CD4-positive, CD25-positive, alpha-beta regulatory T cell (primary cell): ENCODE data around the gene SVIP. TPM values are rescaled to one million over a fixed set of nuclear protein-coding genes. Genes with fewer than 3 reads are reported as not detected.

Experiments
- ATAC-seq, 2 donors: fragments of 150-1000 bp; cut with Tn5 transposase; one replicate each; pipeline ENCODE4 v1.10.0; 2021; ENCODE audit warnings: low read depth in 2 of 2, moderate number of reproducible peaks in 2 of 2, moderate library complexity in 1 of 2
- DNase-seq, 3 donors: peaks; one replicate each; pipeline versions ENCODE4 v3.0.0 to v3.0.0-alpha.2; 2012 to 2022; ENCODE audit warnings: mixed read lengths in 1 of 3
- H3K27ac ChIP-seq: one replicate; pipeline ENCODE4 v1.7.0; 2013; ENCODE audit warnings: mild to moderate bottlenecking, low read length; ENCODE audit not compliant: insufficient read depth, poor library complexity, severe bottlenecking
- H3K27me3 ChIP-seq: one replicate; pipeline ENCODE4 v1.7.0; 2013; ENCODE audit warnings: low read length; ENCODE audit not compliant: control insufficient read depth, insufficient read depth
- H3K36me3 ChIP-seq: one replicate; pipeline ENCODE4 v1.7.0; 2013; ENCODE audit warnings: mild to moderate bottlenecking, low read length, moderate library complexity; ENCODE audit not compliant: control insufficient read depth, insufficient read depth
- H3K4me1 ChIP-seq: 2 replicates; pipeline ENCODE4 v1.7.0; 2013; ENCODE audit warnings: mild to moderate bottlenecking, low read length; ENCODE audit not compliant: insufficient read depth, control insufficient read depth, poor library complexity, severe bottlenecking
- H3K4me3 ChIP-seq: one replicate; pipeline ENCODE4 v1.7.0; 2013; ENCODE audit warnings: low read depth, mild to moderate bottlenecking, low read length, moderate library complexity
- H3K9me3 ChIP-seq, 2 experiments: 1 replicate in 1 of 2; 2 replicates in 1 of 2; pipeline ENCODE4 v1.7.0; 2013; ENCODE audit warnings: low read length in 2 of 2, mild to moderate bottlenecking in 1 of 2, moderate library complexity in 1 of 2; ENCODE audit not compliant: control insufficient read depth in 2 of 2
- H3K27ac Mint-ChIP-seq, 3 donors: one replicate each; pipeline ENCODE4 v1.8.0; 2020 to 2022; ENCODE audit warnings: mild to moderate bottlenecking in 3 of 3, mixed read lengths in 3 of 3, moderate library complexity in 2 of 3
- H3K27me3 Mint-ChIP-seq: one replicate; pipeline ENCODE4 v1.8.0; 2022; ENCODE audit warnings: mild to moderate bottlenecking, mixed read lengths
- H3K36me3 Mint-ChIP-seq: one replicate; pipeline ENCODE4 v1.8.0; 2020; ENCODE audit warnings: mixed read lengths
- H3K4me1 Mint-ChIP-seq, 4 donors: one replicate each; pipeline ENCODE4 v1.8.0; 2020 to 2022; ENCODE audit warnings: mixed read lengths in 4 of 4, mild to moderate bottlenecking in 1 of 4
- H3K4me3 Mint-ChIP-seq, 4 donors: one replicate each; pipeline ENCODE4 v1.8.0; 2020 to 2022; ENCODE audit warnings: mild to moderate bottlenecking in 4 of 4, mixed read lengths in 4 of 4, moderate library complexity in 3 of 4
- H3K9me3 Mint-ChIP-seq, 7 donors: one replicate each; pipeline ENCODE4 v1.8.0; 2020 to 2022; ENCODE audit warnings: mixed read lengths in 7 of 7, mild to moderate bottlenecking in 3 of 7, moderate library complexity in 2 of 7
- polyA plus RNA-seq, 4 donors: library from polyadenylated mRNA; unstranded; fragments of 300-500 nt; fragmentation: Illumina TruSeq; gene quantifications; one replicate each; pipeline ENCODE4 v1.2.3, GENCODE V29; 2021
- total RNA-seq: library from RNA; stranded (reverse); gene quantifications from one replicate; pipeline ENCODE4 v1.2.3, GENCODE V29; 2022

Gene SVIP
- total and polyA plus RNA-seq, 5 donors from 2014 or later: 28.3 to 34.5 (median 31.6) TPM

GRCh38 chr11:22851477-22851876 lies 21.9 kb upstream of the SVIP start:
- DNase-seq: no peak
- no peak overlapping the region for H3K4me3 Mint-ChIP-seq
- no peaks in the 10 kb centered on the region for H3K27me3 Mint-ChIP-seq
- H3K27ac Mint-ChIP-seq: no peak overlapping the region
- peaks cover 11% of the 10 kb centered on the region for H3K36me3 Mint-ChIP-seq
- Histone ChIP-seq H3K4me1 (no peaks in the 10 kb centered on the region), H3K27ac (no peak overlapping the region), H3K36me3 (no peaks in the 10 kb centered on the region), H3K4me3 (no peak overlapping the region), H3K9me3 (peaks cover 0 to 3% of the 10 kb centered on the region in 2 experiments), H3K27me3 (no peaks in the 10 kb centered on the region)
- no peak for ATAC-seq
- no peaks in the 10 kb centered on the region for H3K4me1 Mint-ChIP-seq
- H3K9me3 Mint-ChIP-seq: peaks cover 0 to 6% (median 2%) of the 10 kb centered on the region in 7 donors

GRCh38 chr11:22846726-22847125 lies 17.1 kb upstream of the SVIP start:
- no peak for ATAC-seq
- H3K4me3 ChIP-seq: no peak overlapping the region
- Mint-ChIP-seq H3K9me3 (no peaks in the 10 kb centered on the region), H3K36me3 (peaks cover 4% of the 10 kb centered on the region), H3K27ac (no peak overlapping the region), H3K27me3 (no peaks in the 10 kb centered on the region), H3K4me1 (no peaks in the 10 kb centered on the region), H3K4me3 (no peak overlapping the region)
- no peaks in the 10 kb centered on the region for H3K36me3 ChIP-seq
- H3K9me3 ChIP-seq: no peaks in the 10 kb centered on the region
- no peaks in the 10 kb centered on the region for H3K27me3 ChIP-seq
- no peak overlapping the region for H3K27ac ChIP-seq
- DNase-seq: no peak
- H3K4me1 ChIP-seq: no peaks in the 10 kb centered on the region

DNA sequence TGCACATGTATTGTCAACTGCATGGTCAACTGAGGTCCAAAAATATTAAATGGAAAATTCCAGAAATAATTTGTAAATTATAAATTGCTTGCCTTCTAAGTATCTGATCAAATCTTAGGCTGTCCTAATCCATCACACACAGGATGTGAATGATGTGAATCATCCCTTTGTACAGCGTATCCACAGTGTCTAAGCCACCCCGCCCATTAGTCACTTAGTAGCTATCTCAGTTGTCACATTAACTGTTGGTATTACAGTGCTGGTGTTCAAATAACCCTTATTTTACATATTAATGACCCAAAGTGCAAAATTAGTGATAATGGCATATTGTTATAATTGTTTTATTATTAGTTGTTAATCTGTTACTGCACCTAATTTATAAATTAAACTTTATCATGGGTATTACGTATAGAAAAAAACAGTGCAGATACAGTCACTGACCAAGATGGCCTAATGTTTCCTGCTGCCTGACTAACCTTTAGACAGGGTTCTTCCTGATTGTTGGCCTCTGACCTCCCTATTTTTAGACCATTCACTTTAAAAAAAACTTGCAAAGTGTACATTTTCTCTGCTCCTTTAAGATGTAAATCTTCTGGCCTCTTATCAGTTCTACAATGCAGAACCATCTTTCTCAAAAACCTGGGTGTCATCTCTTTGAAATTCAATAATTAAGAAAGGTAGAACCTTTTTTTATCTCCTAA lies 2.9 kb upstream of the SVIP start:
- Histone ChIP-seq H3K4me3 (no peak overlapping the region), H3K36me3 (no peaks in the 10 kb centered on the region), H3K27ac (no peak overlapping the region), H3K4me1 (peaks cover 18% of the 10 kb centered on the region), H3K27me3 (no peaks in the 10 kb centered on the region), H3K9me3 (no peaks in the 10 kb centered on the region)
- H3K4me3 Mint-ChIP-seq: peak overlapping the region in 1 of 4 donors; percentile 24
- peaks cover 8 to 18% (median 10%) of the 10 kb centered on the region in 4 donors for H3K4me1 Mint-ChIP-seq
- ATAC-seq (no peak), DNase-seq (no peak)
- H3K36me3 Mint-ChIP-seq: peaks cover 3% of the 10 kb centered on the region
- no peak overlapping the region for H3K27ac Mint-ChIP-seq
- no peaks in the 10 kb centered on the region for H3K27me3 Mint-ChIP-seq
- H3K9me3 Mint-ChIP-seq: no peaks in the 10 kb centered on the region

- Mint-ChIP-seq H3K27me3 (no peaks in the 10 kb centered on the region), H3K27ac (peak overlapping the region in 2 of 3 donors; percentile 91 to 94), H3K4me3 (peak overlapping the region; percentile 91 to 99 (median 94)), H3K4me1 (peaks cover 10 to 21% (median 11%) of the 10 kb centered on the region in 4 donors), H3K9me3 (no peaks in the 10 kb centered on the region), H3K36me3 (peaks cover 3% of the 10 kb centered on the region)
- Histone ChIP-seq H3K4me1 (peaks cover 18% of the 10 kb centered on the region), H3K9me3 (no peaks in the 10 kb centered on the region), H3K4me3 (peak overlapping the region; percentile 59), H3K27me3 (no peaks in the 10 kb centered on the region), H3K36me3 (peaks cover 13% of the 10 kb centered on the region), H3K27ac (no peak overlapping the region)
- DNase-seq: no peak
- ATAC-seq: no peak
Observed at GRCh38 chr11:22830082-22830414, 447 bp upstream of the SVIP start.

- Mint-ChIP-seq H3K27ac (peak overlapping the region in 2 of 3 donors; percentile 59 to 91), H3K36me3 (peaks cover 14% of the 10 kb centered on the region), H3K9me3 (no peaks in the 10 kb centered on the region), H3K27me3 (no peaks in the 10 kb centered on the region), H3K4me1 (peaks cover 10 to 30% (median 14%) of the 10 kb centered on the region in 4 donors), H3K4me3 (peak overlapping the region; percentile 91 to 99 (median 94))
- ATAC-seq: no peak
- H3K4me3 ChIP-seq: peak overlapping the region; percentile 94
- DNase-seq: no peak
- peaks cover 18% of the 10 kb centered on the region for H3K4me1 ChIP-seq
- no peak overlapping the region for H3K27ac ChIP-seq
- H3K27me3 ChIP-seq: no peaks in the 10 kb centered on the region
- peaks cover 27% of the 10 kb centered on the region for H3K36me3 ChIP-seq
- H3K9me3 ChIP-seq: no peaks in the 10 kb centered on the region
Observed at GRCh38 chr11:22828373-22828772, 1.2 kb downstream of the SVIP start.

DNA sequence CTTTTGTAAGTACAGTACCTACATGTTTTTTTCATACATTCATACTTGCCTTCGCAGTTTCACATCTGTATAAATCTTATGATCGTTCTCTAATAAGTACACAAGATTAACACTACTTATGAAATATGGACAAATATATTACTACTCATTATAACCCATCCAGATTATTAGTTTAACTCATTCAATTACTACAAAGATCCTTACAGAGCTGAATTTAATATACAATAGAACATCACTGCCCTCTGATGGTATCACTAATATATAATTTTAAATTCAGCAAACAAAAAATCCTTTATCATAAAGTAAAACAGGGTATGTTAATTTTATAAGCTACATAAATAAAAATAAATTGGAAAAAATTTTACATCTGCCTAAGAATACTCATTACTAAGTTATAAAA lies 7.4 kb downstream of the SVIP start:
- H3K4me3 ChIP-seq: no peak overlapping the region
- DNase-seq (no peak), ATAC-seq (no peak)
- no peaks in the 10 kb centered on the region for H3K27me3 ChIP-seq
- no peak overlapping the region for H3K27ac Mint-ChIP-seq
- no peaks in the 10 kb centered on the region for H3K27me3 Mint-ChIP-seq
- no peak overlapping the region for H3K27ac ChIP-seq
- H3K9me3 ChIP-seq: peaks cover 0 to 2% of the 10 kb centered on the region in 2 experiments
- no peak overlapping the region for H3K4me3 Mint-ChIP-seq
- H3K36me3 ChIP-seq: peaks cover 75% of the 10 kb centered on the region
- peaks cover 0 to 5% (median 2%) of the 10 kb centered on the region in 7 donors for H3K9me3 Mint-ChIP-seq
- peaks cover 59% of the 10 kb centered on the region for H3K36me3 Mint-ChIP-seq
- H3K4me1 ChIP-seq: no peaks in the 10 kb centered on the region
- H3K4me1 Mint-ChIP-seq: peaks cover 0 to 13% (median 11%) of the 10 kb centered on the region in 4 donors

GRCh38 chr11:22809893-22810292 lies 19.7 kb downstream of the SVIP start:
- ATAC-seq (no peak), DNase-seq (no peak)
- Histone ChIP-seq H3K9me3 (no peaks in the 10 kb centered on the region), H3K27me3 (peaks cover 4% of the 10 kb centered on the region), H3K4me1 (no peaks in the 10 kb centered on the region), H3K27ac (no peak overlapping the region), H3K36me3 (no peaks in the 10 kb centered on the region), H3K4me3 (no peak overlapping the region)
- Mint-ChIP-seq H3K27ac (no peak overlapping the region), H3K36me3 (no peaks in the 10 kb centered on the region), H3K27me3 (no peaks in the 10 kb centered on the region), H3K4me3 (no peak overlapping the region), H3K4me1 (no peaks in the 10 kb centered on the region), H3K9me3 (peaks cover 0 to 4% (median 0%) of the 10 kb centered on the region in 7 donors)

GRCh38 chr11:22808571-22809197 lies 20.9 kb downstream of the SVIP start:
- H3K4me1 Mint-ChIP-seq: no peaks in the 10 kb centered on the region
- H3K27me3 Mint-ChIP-seq: no peaks in the 10 kb centered on the region
- Histone ChIP-seq H3K4me1 (no peaks in the 10 kb centered on the region), H3K4me3 (no peak overlapping the region), H3K9me3 (no peaks in the 10 kb centered on the region), H3K27ac (no peak overlapping the region), H3K36me3 (no peaks in the 10 kb centered on the region), H3K27me3 (peaks cover 6% of the 10 kb centered on the region)
- H3K9me3 Mint-ChIP-seq: peaks cover 0 to 4% (median 0%) of the 10 kb centered on the region in 7 donors
- H3K36me3 Mint-ChIP-seq: no peaks in the 10 kb centered on the region
- no peak overlapping the region for H3K27ac Mint-ChIP-seq
- no peak overlapping the region for H3K4me3 Mint-ChIP-seq
- ATAC-seq: no peak
- no peak for DNase-seq
